ENCODE data around the gene SLX4IP. TPM values are rescaled to one million over a fixed set of nuclear protein-coding genes. Genes with fewer than 3 reads are reported as not detected.

Gene SLX4IP
- total and polyA plus RNA-seq, 2 donors (not counting 1 experiment from before 2014, with no cell fraction given) = 2.0 to 8.1 TPM

- intact Hi-C loops (cut with micrococcal nuclease) = no loop called here
- no peak overlapping the region for H3K4me3 Mint-ChIP-seq
- no peak overlapping the region for H3K4me2 ChIP-seq (replicated peaks; ENCODE audit: low read depth, low read length, poor library complexity, severe bottlenecking)
- peaks cover 8% of the 10 kb centered on the region for H3K79me2 ChIP-seq (ENCODE audit: control insufficient read depth, insufficient read depth, low read length)
- WGBS (ENCODE audit: insufficient coverage) = 89% methylated on average over 1 of the region's 3 CpGs
- H3K27me3 ChIP-seq (replicated peaks in 1 of 4; ENCODE audit: control extremely low read depth in 1 of 4, control insufficient read depth in 3 of 4, insufficient read depth in 4 of 4, low read length in 3 of 4) = no peaks in the 10 kb centered on the region
- no peak for DNase-seq
- H3K4me1 Mint-ChIP-seq = no peaks in the 10 kb centered on the region
- H3K9ac ChIP-seq (ENCODE audit: low read length) = no peak overlapping the region
- no peak overlapping the region for H3K4me3 ChIP-seq (ENCODE audit: control extremely low read depth in 1 of 5, extremely low read depth in 1 of 5, insufficient read depth in 1 of 5, low read depth in 2 of 5, low read length in 4 of 5)
- POLR2A ChIA-PET = no interaction called here
- H3K9me3 ChIP-seq (ENCODE audit: control extremely low read depth in 1 of 3, control insufficient read depth in 2 of 3, insufficient read depth in 1 of 3, low read length in 2 of 3) = no peaks in the 10 kb centered on the region
- H3K27ac ChIP-seq (ENCODE audit: low read length in 2 of 2) = no peak overlapping the region
- ATAC-seq (ENCODE audit: low read depth) = no peak
- H3K9me3 Mint-ChIP-seq (ENCODE audit: insufficient read depth) = no peaks in the 10 kb centered on the region
- H3K27ac Mint-ChIP-seq = no peak overlapping the region
- no peak overlapping the region for H2AFZ ChIP-seq (ENCODE audit: insufficient read depth, low read depth, low read length, poor library complexity, severe bottlenecking)
- CTCF ChIA-PET = no interaction called here
- no peaks in the 10 kb centered on the region for H3K27me3 Mint-ChIP-seq
- TF ChIP-seq EZH2 (IDR thresholded peaks at IDR 0.05; ENCODE audit: borderline replicate concordance, insufficient read depth, low read depth, low read length, poor library complexity, severe bottlenecking) = no peak
- TF ChIP-seq, protein P1, sequence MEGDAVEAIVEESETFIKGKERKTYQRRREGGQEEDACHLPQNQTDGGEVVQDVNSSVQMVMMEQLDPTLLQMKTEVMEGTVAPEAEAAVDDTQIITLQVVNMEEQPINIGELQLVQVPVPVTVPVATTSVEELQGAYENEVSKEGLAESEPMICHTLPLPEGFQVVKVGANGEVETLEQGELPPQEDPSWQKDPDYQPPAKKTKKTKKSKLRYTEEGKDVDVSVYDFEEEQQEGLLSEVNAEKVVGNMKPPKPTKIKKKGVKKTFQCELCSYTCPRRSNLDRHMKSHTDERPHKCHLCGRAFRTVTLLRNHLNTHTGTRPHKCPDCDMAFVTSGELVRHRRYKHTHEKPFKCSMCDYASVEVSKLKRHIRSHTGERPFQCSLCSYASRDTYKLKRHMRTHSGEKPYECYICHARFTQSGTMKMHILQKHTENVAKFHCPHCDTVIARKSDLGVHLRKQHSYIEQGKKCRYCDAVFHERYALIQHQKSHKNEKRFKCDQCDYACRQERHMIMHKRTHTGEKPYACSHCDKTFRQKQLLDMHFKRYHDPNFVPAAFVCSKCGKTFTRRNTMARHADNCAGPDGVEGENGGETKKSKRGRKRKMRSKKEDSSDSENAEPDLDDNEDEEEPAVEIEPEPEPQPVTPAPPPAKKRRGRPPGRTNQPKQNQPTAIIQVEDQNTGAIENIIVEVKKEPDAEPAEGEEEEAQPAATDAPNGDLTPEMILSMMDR (IDR thresholded peaks at IDR 0.05) = no peak
- no peaks in the 10 kb centered on the region for H3K4me1 ChIP-seq (ENCODE audit: control insufficient read depth in 2 of 2, insufficient read depth in 2 of 2, low read length in 2 of 2)
- no peaks in the 10 kb centered on the region for H3K36me3 ChIP-seq (replicated peaks in 1 of 2; ENCODE audit: control extremely low read depth in 1 of 2, control insufficient read depth in 1 of 2, extremely low read depth in 1 of 2, insufficient read depth in 2 of 2, low read length in 1 of 2)
- peaks cover 7% of the 10 kb centered on the region for H4K20me1 ChIP-seq (ENCODE audit: control insufficient read depth, insufficient read depth, low read length, poor library complexity, severe bottlenecking)
Measured at GRCh38 chr20:10465135-10465534, 30.0 kb downstream of the SLX4IP start.

DNA sequence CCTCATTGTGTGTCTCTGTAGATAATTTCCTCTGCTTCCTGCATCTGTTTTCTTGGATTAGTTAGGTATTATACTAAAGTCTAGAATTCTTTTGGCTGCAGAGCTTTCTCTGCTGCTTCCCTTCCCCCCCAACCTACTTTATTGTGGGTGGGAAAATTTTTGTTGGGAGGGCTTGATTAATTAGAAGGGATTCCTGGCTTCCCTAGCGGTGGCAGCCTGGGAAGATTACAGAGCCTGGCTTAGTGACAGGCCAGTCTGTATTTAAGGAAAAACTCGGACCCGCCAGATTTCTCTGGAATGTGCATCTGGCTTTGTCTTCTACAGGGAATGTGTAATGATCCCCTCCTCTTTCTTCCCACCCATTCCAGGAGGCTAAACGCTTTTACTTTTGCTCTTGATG, 31.2 kb downstream of the SLX4IP start:
- H3K9ac ChIP-seq (ENCODE audit: low read length) = no peak overlapping the region
- no CpG with 5 or more reads among the region's 4 CpGs for WGBS (ENCODE audit: insufficient coverage)

More for the DNA sequence above, 31.2 kb downstream of the SLX4IP start:
- H3K4me1 Mint-ChIP-seq = no peaks in the 10 kb centered on the region
- no peaks in the 10 kb centered on the region for H3K27me3 Mint-ChIP-seq
- intact Hi-C loops (cut with micrococcal nuclease) = no loop called here
- Histone ChIP-seq H3K79me2 (ENCODE audit: control insufficient read depth, insufficient read depth, low read length) (peaks cover 3% of the 10 kb centered on the region), H3K4me3 (ENCODE audit: control extremely low read depth in 1 of 5, extremely low read depth in 1 of 5, insufficient read depth in 1 of 5, low read depth in 2 of 5, low read length in 4 of 5) (no peak overlapping the region), H3K4me1 (ENCODE audit: control insufficient read depth in 2 of 2, insufficient read depth in 2 of 2, low read length in 2 of 2) (no peaks in the 10 kb centered on the region), H3K27me3 (replicated peaks in 1 of 4; ENCODE audit: control extremely low read depth in 1 of 4, control insufficient read depth in 3 of 4, insufficient read depth in 4 of 4, low read length in 3 of 4) (no peaks in the 10 kb centered on the region), H3K9me3 (ENCODE audit: control extremely low read depth in 1 of 3, control insufficient read depth in 2 of 3, insufficient read depth in 1 of 3, low read length in 2 of 3) (no peaks in the 10 kb centered on the region), H3K27ac (ENCODE audit: low read length in 2 of 2) (no peak overlapping the region), H3K4me2 (replicated peaks; ENCODE audit: low read depth, low read length, poor library complexity, severe bottlenecking) (no peak overlapping the region), H4K20me1 (ENCODE audit: control insufficient read depth, insufficient read depth, low read length, poor library complexity, severe bottlenecking) (no peaks in the 10 kb centered on the region), H2AFZ (ENCODE audit: insufficient read depth, low read depth, low read length, poor library complexity, severe bottlenecking) (no peak overlapping the region), H3K36me3 (replicated peaks in 1 of 2; ENCODE audit: control extremely low read depth in 1 of 2, control insufficient read depth in 1 of 2, extremely low read depth in 1 of 2, insufficient read depth in 2 of 2, low read length in 1 of 2) (no peaks in the 10 kb centered on the region)
- no peak for ATAC-seq (ENCODE audit: low read depth)
- H3K9me3 Mint-ChIP-seq (ENCODE audit: insufficient read depth) = no peaks in the 10 kb centered on the region
- no peak for DNase-seq
- ChIA-PET POLR2A (no interaction called here), CTCF (no interaction called here)
- no peak overlapping the region for H3K4me3 Mint-ChIP-seq
- H3K27ac Mint-ChIP-seq = no peak overlapping the region
- no peak for TF ChIP-seq EZH2 (IDR thresholded peaks at IDR 0.05; ENCODE audit: borderline replicate concordance, insufficient read depth, low read depth, low read length, poor library complexity, severe bottlenecking)
- TF ChIP-seq, protein P1 (IDR thresholded peaks at IDR 0.05) = no peak

All from B cell (primary cell).